Keratinocyte (primary cell): Measurements from ENCODE around the gene NT5E. TPM values are rescaled to one million over a fixed set of nuclear protein-coding genes. Genes with fewer than 3 reads are reported as not detected.

Experiments
- DNase-seq: peaks from one replicate; pipeline ENCODE4 v3.0.0-alpha.2; 2011; ENCODE audit warnings: low read depth, missing footprints, low spot score
- FAIRE-seq: peaks from 2 replicates; lab custom pipeline; 2011; peaks lifted over from hg19 to GRCh38; lab: Jason Lieb, UNC
- H2AFZ ChIP-seq: 2 replicates; pipeline ENCODE4 v1.6.0; 2012; ENCODE audit warnings: low read length, control low read depth, inconsistent platforms; ENCODE audit not compliant: control insufficient read depth
- H3K27ac ChIP-seq: 2 replicates; pipeline ENCODE4 v1.5.1; 2011; ENCODE audit warnings: low read length; ENCODE audit not compliant: control insufficient read depth, insufficient read depth
- H3K27me3 ChIP-seq: 3 replicates; pipeline ENCODE4 v1.6.0; 2011; ENCODE audit warnings: low read length; ENCODE audit not compliant: control insufficient read depth, insufficient read depth; ENCODE audit errors: extremely low read depth
- H3K36me3 ChIP-seq, 2 experiments: 2 replicates in 1 of 2; 3 replicates in 1 of 2; pipeline ENCODE4 v1.5.1; 2011; ENCODE audit warnings: low read length in 2 of 2, mild to moderate bottlenecking in 1 of 2; ENCODE audit not compliant: control insufficient read depth in 2 of 2, insufficient read depth in 2 of 2; ENCODE audit errors: extremely low read depth in 1 of 2
- H3K4me1 ChIP-seq: 3 replicates; pipeline ENCODE4 v1.5.1; 2011; ENCODE audit warnings: low read length; ENCODE audit not compliant: control insufficient read depth, insufficient read depth; ENCODE audit errors: extremely low read depth
- H3K4me2 ChIP-seq: 3 replicates; pipeline ENCODE4 v1.6.0; 2011; ENCODE audit warnings: low read depth, low read length; ENCODE audit not compliant: control insufficient read depth, insufficient read depth; ENCODE audit errors: extremely low read depth
- H3K4me3 ChIP-seq, 3 experiments: fragments of 200-600 bp in 1 of 3; sonication (generic) in 1 of 3; 2 replicates in 2 of 3; 3 replicates in 1 of 3; pipeline ENCODE4 v1.5.1; 2011 to 2016; ENCODE audit warnings: low read length in 3 of 3, mild to moderate bottlenecking in 3 of 3, control low read depth in 2 of 3, inconsistent platforms in 1 of 3, low read depth in 1 of 3, mixed read lengths in 1 of 3, mixed run types in 1 of 3, moderate library complexity in 1 of 3; ENCODE audit not compliant: control insufficient read depth in 2 of 3, insufficient read depth in 2 of 3; ENCODE audit errors: extremely low read depth in 1 of 3
- H3K79me2 ChIP-seq: 2 replicates; pipeline ENCODE4 v1.6.0; 2012; ENCODE audit warnings: low read length; ENCODE audit not compliant: control insufficient read depth, insufficient read depth
- H3K9ac ChIP-seq: 3 replicates; pipeline ENCODE4 v1.6.0; 2011; ENCODE audit warnings: low read length; ENCODE audit not compliant: control insufficient read depth, insufficient read depth; ENCODE audit errors: extremely low read depth
- H3K9me1 ChIP-seq: 3 replicates; pipeline ENCODE4 v1.6.0; 2011; ENCODE audit warnings: low read length; ENCODE audit not compliant: control insufficient read depth, insufficient read depth; ENCODE audit errors: extremely low read depth
- H3K9me3 ChIP-seq: 2 replicates; pipeline ENCODE4 v1.5.1; 2012; ENCODE audit warnings: low read depth, low read length; ENCODE audit not compliant: control insufficient read depth
- H4K20me1 ChIP-seq: 3 replicates; pipeline ENCODE4 v1.6.0; 2011; ENCODE audit warnings: low read length; ENCODE audit not compliant: control insufficient read depth, insufficient read depth; ENCODE audit errors: extremely low read depth
- CTCF ChIP-seq, 3 experiments: IDR thresholded peaks in 1 of 3; conservative IDR thresholded peaks in 1 of 3; optimal IDR thresholded peaks in 1 of 3; 2 replicates in 2 of 3; 3 replicates in 1 of 3; pipeline versions ENCODE3 to v1.5.1; 2011; ENCODE audit warnings: low read length in 3 of 3, mild to moderate bottlenecking in 3 of 3, moderate library complexity in 2 of 3, control low read depth in 1 of 3, inconsistent platforms in 1 of 3; ENCODE audit not compliant: insufficient read depth in 2 of 3; ENCODE audit errors: extremely low read depth in 1 of 3
- EZH2 ChIP-seq: IDR thresholded peaks from one replicate; pipeline ENCODE4 v1.6.1; 2012; ENCODE audit warnings: inconsistent platforms, mild to moderate bottlenecking, low read length, moderate library complexity
- dilution Hi-C: fragments of 300-500 bp; cut with MboI; formaldehyde crosslinking; loops from one replicate; pipeline ENCODE4 v1.7.0; 2020; ENCODE audit warnings: low sequenced_read_pairs; ENCODE audit not compliant: extremely low pct_ligation_motif_present
- polyA plus RNA-seq, 5 experiments: library from polyadenylated mRNA; depleted of rRNA in 3 of 5; stranded (reverse) in 3 of 5; stranded (forward) in 1 of 5; unstranded in 1 of 5; fragments of >200 nt; gene quantifications; 1 replicate in 1 of 5; 2 replicates in 3 of 5; 3 replicates in 1 of 5; pipeline versions ENCODE4 v1.2.1 to v1.2.3, GENCODE V29; 2011 to 2012; ENCODE audit warnings: missing spikeins in 2 of 5, low read depth in 1 of 5, low replicate concordance in 1 of 5

NT5E gene
- polyA plus RNA-seq, 1 donor (not counting 4 experiments of a cell fraction or from before 2014, with no cell fraction given), result 268 TPM

GRCh38 chr6:85482905-85483700 lies 33.2 kb downstream of the NT5E start:
- no peaks in the 10 kb centered on the region for H3K27me3 ChIP-seq
- H3K27ac ChIP-seq, result no peak overlapping the region
- peaks cover 21 to 31% of the 10 kb centered on the region in 2 experiments for H3K36me3 ChIP-seq
- H3K9me1 ChIP-seq, result no peaks in the 10 kb centered on the region
- H3K9ac ChIP-seq, result no peak overlapping the region
- dilution Hi-C loops, result loop anchor here (25.0 kb wide), 1 partner anchor 121 kb away; no protein-coding TSS in a partner anchor
- H3K4me2 ChIP-seq, result no peak overlapping the region
- no peaks in the 10 kb centered on the region for H3K9me3 ChIP-seq
- H2AFZ ChIP-seq, result no peak overlapping the region
- FAIRE-seq, result peak; percentile 86
- no peaks in the 10 kb centered on the region for H3K79me2 ChIP-seq
- TF ChIP-seq CTCF (optimal IDR thresholded peaks at IDR 0.05 in 1 of 3, IDR thresholded peaks at IDR 0.05 in 1 of 3, conservative IDR thresholded peaks at IDR 0.05 in 1 of 3; ENCODE audit: extremely low read depth in 1 of 3, insufficient read depth in 2 of 3, low read length in 3 of 3) (peak; percentile 86 to 99 (median 98)), EZH2 (no peak)
- H3K4me1 ChIP-seq, result peaks cover 3% of the 10 kb centered on the region
- no peak for DNase-seq
- H3K4me3 ChIP-seq, result no peak overlapping the region
- H4K20me1 ChIP-seq, result no peaks in the 10 kb centered on the region

- Histone ChIP-seq H2AFZ (no peak overlapping the region), H3K27me3 (no peaks in the 10 kb centered on the region), H4K20me1 (no peaks in the 10 kb centered on the region), H3K27ac (no peak overlapping the region), H3K9ac (no peak overlapping the region), H3K79me2 (no peaks in the 10 kb centered on the region), H3K9me3 (no peaks in the 10 kb centered on the region), H3K36me3 (peaks cover 23 to 32% of the 10 kb centered on the region in 2 experiments), H3K4me3 (no peak overlapping the region), H3K4me1 (peaks cover 3% of the 10 kb centered on the region), H3K4me2 (no peak overlapping the region), H3K9me1 (no peaks in the 10 kb centered on the region)
- dilution Hi-C loops, result loop anchor here (25.0 kb wide), 1 partner anchor 122 kb away; no protein-coding TSS in a partner anchor
- TF ChIP-seq EZH2, result no peak
- no peak for TF ChIP-seq CTCF (optimal IDR thresholded peaks at IDR 0.05 in 1 of 3, IDR thresholded peaks at IDR 0.05 in 1 of 3, conservative IDR thresholded peaks at IDR 0.05 in 1 of 3; ENCODE audit: extremely low read depth in 1 of 3, insufficient read depth in 2 of 3, low read length in 3 of 3)
- FAIRE-seq, result no peak
- no peak for DNase-seq
Observed at GRCh38 chr6:85483846-85484245, 34.0 kb downstream of the NT5E start.
